Embryonic facial prominence (tissue), 1 donor: Measurements from ENCODE around the gene PSMD11.

ENCODE experiments used
- DNase-seq: peaks from one replicate; pipeline ENCODE4 v3.0.0-alpha.2; 2016; ENCODE audit errors: extremely low spot score

Gene PSMD11

GRCh38 chr17:32464374-32464773 lies 20.1 kb downstream of the PSMD11 start:
- DNase-seq = no peak

DNA sequence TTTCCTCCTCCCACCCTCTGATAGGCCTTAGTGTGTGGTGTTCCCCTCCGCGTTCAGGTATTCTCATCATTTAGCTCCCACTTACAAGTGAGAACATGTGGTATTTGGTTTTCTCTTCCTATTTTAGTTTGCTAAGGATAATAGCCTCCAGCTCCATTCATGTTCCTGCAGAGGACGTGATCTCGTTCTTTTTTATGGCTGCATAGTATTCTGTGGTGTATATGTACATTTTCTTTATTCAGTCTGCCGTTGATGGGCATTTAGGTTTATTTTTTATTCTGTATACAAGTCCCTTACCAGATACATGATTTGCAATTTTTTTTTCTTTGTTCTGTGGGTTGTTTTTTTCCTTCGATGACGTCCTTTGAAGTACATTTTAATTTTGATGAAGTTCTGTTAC lies 23.6 kb downstream of the PSMD11 start:
- DNase-seq = no peak

GRCh38 chr17:32470405-32471167 lies 26.3 kb downstream of the PSMD11 start:
- no peak for DNase-seq

DNA sequence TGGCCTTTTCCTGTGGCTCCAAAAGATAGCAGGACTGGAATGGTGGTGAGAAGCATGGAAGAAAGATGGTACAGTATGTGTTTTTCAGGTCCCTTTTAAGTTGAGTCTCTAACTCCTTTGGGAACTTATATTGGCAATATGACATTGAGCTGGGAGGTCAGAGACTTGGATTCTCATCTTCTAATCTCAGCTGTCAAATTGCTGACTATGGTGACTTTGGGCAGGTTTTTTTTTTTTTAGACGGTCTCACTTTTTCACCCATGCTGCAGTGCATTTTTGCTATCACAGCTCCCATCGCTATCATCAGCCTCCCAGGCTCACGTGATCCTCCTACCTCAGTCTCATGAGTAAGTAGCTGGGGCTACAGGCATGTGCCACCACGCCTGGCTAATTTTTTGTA lies 27.3 kb downstream of the PSMD11 start:
- DNase-seq = no peak

GRCh38 chr17:32475258-32475657 lies 30.9 kb downstream of the PSMD11 start:
- DNase-seq = no peak

- no peak for DNase-seq
These were observed 32.9 kb downstream of the PSMD11 start for GRCh38 chr17:32477220-32477619.

DNA sequence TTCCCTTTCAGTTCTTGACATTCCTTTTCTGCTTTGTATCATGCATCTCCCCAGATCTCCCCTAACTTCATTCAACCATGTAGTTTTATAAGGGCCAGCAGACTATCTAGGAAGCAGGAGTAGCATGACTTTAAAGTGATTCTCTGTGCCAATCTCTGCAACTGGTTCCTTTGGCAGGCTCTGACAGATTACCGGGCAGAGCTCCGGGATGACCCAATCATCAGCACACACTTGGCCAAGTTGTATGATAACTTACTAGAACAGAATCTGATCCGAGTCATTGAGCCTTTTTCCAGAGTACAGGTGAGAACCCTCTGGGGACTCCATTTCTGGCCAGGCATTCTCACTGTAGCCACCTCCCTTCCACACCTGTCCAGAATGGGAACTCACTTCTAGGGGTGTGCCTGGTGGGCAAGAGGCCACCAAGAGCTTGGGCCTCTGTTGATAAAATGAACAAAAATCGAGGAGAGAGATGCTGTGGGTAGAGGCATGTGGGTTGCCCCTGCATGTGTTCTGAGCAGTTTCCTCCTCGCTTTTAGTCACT lies 34.8 kb downstream of the PSMD11 start:
- no peak for DNase-seq

DNA sequence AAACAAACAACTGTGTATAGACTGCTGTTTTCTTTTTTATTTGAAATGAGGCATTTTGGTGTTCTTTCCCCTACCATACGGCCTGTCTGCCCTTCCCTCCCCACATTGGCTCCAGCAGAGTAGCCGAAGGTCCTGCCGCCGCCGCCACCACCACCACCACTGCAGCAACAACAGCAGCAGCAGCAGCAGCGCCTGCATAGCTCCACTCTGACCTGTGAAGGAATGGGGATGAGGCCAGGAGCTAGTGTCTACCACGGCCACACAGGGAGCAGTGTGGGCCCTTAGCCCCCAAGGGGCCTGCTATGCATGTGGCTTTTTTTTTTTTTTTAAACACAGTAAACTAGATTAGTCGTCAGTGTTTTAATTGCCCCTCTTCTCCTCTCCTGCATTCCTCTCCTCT lies 36.9 kb downstream of the PSMD11 start:
- DNase-seq = no peak

- no peak for DNase-seq
These were observed 38.4 kb downstream of the PSMD11 start for GRCh38 chr17:32482568-32483320.

DNA sequence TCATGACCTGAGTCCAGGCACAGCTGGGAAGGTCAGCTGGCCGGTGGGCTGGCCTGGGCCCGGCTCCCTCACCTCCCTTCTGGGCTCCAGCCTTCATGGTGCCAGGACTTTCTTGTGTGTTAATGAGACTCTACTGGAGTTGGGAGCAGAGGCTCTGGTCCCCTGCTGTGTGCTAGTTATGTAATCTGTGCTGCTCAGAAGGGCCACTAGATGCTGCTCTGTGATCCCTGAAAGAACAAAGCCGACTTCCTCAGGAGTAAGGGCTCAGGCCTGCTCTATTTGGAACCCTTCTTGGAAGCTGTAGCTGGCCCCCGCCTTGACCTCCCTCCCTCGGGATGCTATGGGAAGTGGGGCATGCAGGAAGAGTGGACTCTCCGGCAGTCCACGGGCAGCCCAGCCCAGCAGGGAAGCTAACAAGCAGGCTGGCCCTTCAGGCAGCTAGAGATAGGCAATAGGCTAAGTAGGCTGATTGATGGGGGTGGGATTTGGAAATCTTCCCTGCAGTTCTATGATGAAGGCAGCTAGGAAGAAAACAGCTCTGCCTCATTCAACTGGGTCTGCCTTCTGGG lies 39.2 kb downstream of the PSMD11 start:
- peak; percentile 68 for DNase-seq

- no peak for DNase-seq
These were observed 39.7 kb downstream of the PSMD11 start for GRCh38 chr17:32484041-32484461.

DNA sequence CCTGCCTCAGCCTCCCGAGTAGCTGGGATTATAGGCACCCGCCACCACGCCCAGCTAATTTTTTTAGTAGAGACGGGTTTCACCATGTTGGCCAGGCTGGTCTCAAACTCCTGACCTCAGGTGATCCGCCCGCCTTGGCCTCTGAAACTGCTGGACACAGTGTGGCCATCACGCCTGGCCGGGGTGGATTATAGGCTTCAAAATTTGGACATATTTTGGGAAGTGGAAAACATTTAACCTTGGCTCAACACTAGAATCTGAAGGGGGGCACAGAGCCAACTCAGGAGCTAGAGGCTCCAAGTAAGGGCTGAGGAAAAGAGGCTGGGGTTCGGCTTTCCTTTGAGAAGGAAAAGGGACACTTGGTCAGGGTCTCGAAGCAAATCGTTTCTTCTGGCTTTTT lies 40.3 kb downstream of the PSMD11 start:
- no peak for DNase-seq

- no peak for DNase-seq
These were observed 41.2 kb downstream of the PSMD11 start for GRCh38 chr17:32485261-32486110.

DNA sequence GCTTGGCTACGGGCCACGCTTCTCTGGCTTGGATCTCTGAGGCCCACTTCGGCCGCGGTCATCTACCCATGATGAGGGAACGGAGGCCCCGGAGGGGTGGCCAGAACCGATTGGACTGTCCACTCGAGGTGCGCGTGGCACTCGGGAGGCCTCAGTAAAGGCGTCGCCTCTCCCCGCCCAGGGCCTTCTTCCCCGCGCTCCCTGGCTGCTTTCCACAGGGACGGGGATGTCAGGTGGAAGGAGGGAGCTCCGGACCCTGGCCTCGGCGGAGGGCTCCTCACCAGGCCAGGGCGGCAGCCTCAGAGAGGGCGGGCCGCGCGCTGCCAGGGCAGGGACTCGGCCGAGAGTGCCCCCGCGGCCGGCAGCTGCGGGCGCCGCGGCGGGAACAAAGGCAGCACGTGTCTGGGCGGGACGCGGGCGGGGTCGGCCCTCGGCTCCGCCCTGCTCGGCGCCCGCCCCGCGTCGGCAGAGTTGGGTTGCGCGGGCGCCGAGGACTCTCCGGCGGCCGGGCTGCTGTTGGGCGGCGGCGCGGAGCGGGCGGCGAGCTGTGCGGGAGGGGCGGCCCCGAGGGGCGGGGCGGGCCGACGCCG lies 41.9 kb downstream of the PSMD11 start:
- DNase-seq = peak; percentile 48

- DNase-seq = peak; percentile 68
These were observed 42.6 kb downstream of the PSMD11 start, which contains the start of gene CDK5R1 for GRCh38 chr17:32486701-32487472. Gene CDK5R1 (plus strand): TSS chr17:32486993. CDS start chr17:32487621, 628 bp downstream.

GRCh38 chr17:32487473-32488176 lies 43.3 kb downstream of the PSMD11 start:
- DNase-seq = no peak

DNA sequence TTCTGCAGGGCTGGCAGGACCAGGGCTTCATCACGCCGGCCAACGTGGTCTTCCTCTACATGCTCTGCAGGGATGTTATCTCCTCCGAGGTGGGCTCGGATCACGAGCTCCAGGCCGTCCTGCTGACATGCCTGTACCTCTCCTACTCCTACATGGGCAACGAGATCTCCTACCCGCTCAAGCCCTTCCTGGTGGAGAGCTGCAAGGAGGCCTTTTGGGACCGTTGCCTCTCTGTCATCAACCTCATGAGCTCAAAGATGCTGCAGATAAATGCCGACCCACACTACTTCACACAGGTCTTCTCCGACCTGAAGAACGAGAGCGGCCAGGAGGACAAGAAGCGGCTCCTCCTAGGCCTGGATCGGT lies 43.9 kb downstream of the PSMD11 start:
- no peak for DNase-seq

- DNase-seq = no peak
These were observed 44.4 kb downstream of the PSMD11 start for GRCh38 chr17:32488604-32489180.

GRCh38 chr17:32489320-32490100 lies 45.2 kb downstream of the PSMD11 start:
- DNase-seq = no peak
